Panc1 (cell line): ENCODE measurements around the gene HOXA11. TPM values are rescaled to one million over a fixed set of nuclear protein-coding genes. Genes with fewer than 3 reads are reported as not detected.

Experiments
- ATAC-seq: fragments of 200-7000 bp; cut with Tn5 transposase; 2 replicates; pipeline ENCODE4 v1.9.1; 2020; ENCODE audit warnings: mild to moderate bottlenecking, moderate library complexity
- BruUV-seq: library from RNA; stranded (reverse); fragments of 400-500 nt; replicated peaks from 2 replicates; lab custom pipeline; 2021; lab: Mats Ljungman, UMichigan
- CTCF ChIA-PET: fragments of 300-600 bp; sonication (Branson Sonifier 250); formaldehyde crosslinking; loops from one replicate; lab custom pipeline; 2022; ENCODE audit warnings: antibody characterized with exemption; lab: Charles Lee
- POLR2A ChIA-PET: fragments of 300-600 bp; sonication (Branson Sonifier 250); formaldehyde crosslinking; loops from one replicate; lab custom pipeline; 2022; ENCODE audit warnings: antibody characterized with exemption; lab: Charles Lee
- DNase-seq: peaks from one replicate; pipeline ENCODE4 v3.0.0-alpha.2; 2010; ENCODE audit warnings: low read depth, low spot score
- H3K27ac ChIP-seq: 2 replicates; pipeline ENCODE4 v1.5.1; 2011; ENCODE audit warnings: mild to moderate bottlenecking, low read length, inconsistent platforms
- H3K27me3 ChIP-seq: fragments of 200-500 bp; sonication (Bioruptor generic); 2 replicates; pipeline ENCODE4 v1.6.0; 2014; ENCODE audit warnings: low read length, inconsistent platforms; ENCODE audit not compliant: control insufficient read depth, insufficient read depth
- H3K36me3 ChIP-seq: fragments of 200-500 bp; sonication (Bioruptor generic); 2 replicates; pipeline ENCODE4 v1.5.1; 2014; ENCODE audit warnings: inconsistent platforms, mild to moderate bottlenecking, low read length, moderate library complexity; ENCODE audit not compliant: control insufficient read depth, insufficient read depth
- H3K4me1 ChIP-seq: 2 replicates; pipeline ENCODE4 v1.5.1; 2011; ENCODE audit warnings: inconsistent platforms, mild to moderate bottlenecking, low read length, moderate library complexity; ENCODE audit not compliant: control insufficient read depth, insufficient read depth
- H3K4me3 ChIP-seq, 2 experiments: 2 replicates each; pipeline ENCODE4 v1.5.1; 2011 to 2012; ENCODE audit warnings: low read depth in 2 of 2, low read length in 2 of 2, mild to moderate bottlenecking in 2 of 2, inconsistent platforms in 1 of 2, moderate library complexity in 1 of 2
- H3K9me3 ChIP-seq: fragments of 200-500 bp; sonication (Bioruptor generic); 2 replicates; pipeline ENCODE4 v1.5.1; 2014; ENCODE audit warnings: low read depth, mild to moderate bottlenecking, inconsistent platforms, low read length, moderate library complexity; ENCODE audit not compliant: control insufficient read depth, insufficient read depth
- CTCF ChIP-seq: fragments of 450-650 bp; IDR thresholded peaks from 2 replicates; pipeline ENCODE4 v1.5.1; 2017; ENCODE audit warnings: mild to moderate bottlenecking
- POLR2AphosphoS5 ChIP-seq: IDR thresholded peaks from 2 replicates; pipeline ENCODE4 v1.6.1; 2012; ENCODE audit warnings: mild to moderate bottlenecking, low read depth, low read length, moderate library complexity
- REST ChIP-seq, 2 experiments: IDR thresholded peaks; 2 replicates each; pipeline ENCODE4 v1.6.1; 2011 to 2012; ENCODE audit warnings: low read depth in 2 of 2, control low read depth in 1 of 2, low read length in 1 of 2, mild to moderate bottlenecking in 1 of 2, moderate library complexity in 1 of 2; ENCODE audit not compliant: insufficient read depth in 1 of 2
- SIN3A ChIP-seq: IDR thresholded peaks from 2 replicates; pipeline ENCODE4 v1.6.1; 2012; ENCODE audit warnings: low read depth, mild to moderate bottlenecking, low read length, moderate library complexity, borderline replicate concordance; ENCODE audit not compliant: insufficient read depth
- TCF7L2 ChIP-seq: IDR thresholded peaks from 2 replicates; pipeline ENCODE4 v1.6.1; 2011; ENCODE audit warnings: mild to moderate bottlenecking, low read depth, low read length, inconsistent platforms
- in situ Hi-C: cut with HindIII; loops from 2 replicates; pipeline ENCODE4 v1.10.0; 2016; ENCODE audit warnings: low sequenced_read_pairs, low pct_unique_long_range_greater_than_20kb
- intact Hi-C: fragments of 100-400 bp; cut with micrococcal nuclease; formaldehyde crosslinking; loops from one replicate; pipeline ENCODE4 v1.10.0; 2022; ENCODE audit not compliant: unreplicated experiment
- total RNA-seq: library from RNA; stranded (reverse); gene quantifications from one replicate; pipeline ENCODE4 v1.2.1, GENCODE V29; 2021; ENCODE audit not compliant: unreplicated experiment

The HOXA11 gene
- total RNA-seq, 1 experiment from 2014 or later = 0.57 TPM

- no peak overlapping the region for H3K4me3 ChIP-seq
- no peaks in the 10 kb centered on the region for H3K27me3 ChIP-seq
- no peak for TF ChIP-seq TCF7L2
- no peak for TF ChIP-seq CTCF
- no peak for TF ChIP-seq POLR2AphosphoS5
- TF ChIP-seq SIN3A = no peak
- no peak for TF ChIP-seq REST (IDR thresholded peaks at IDR 0.05; ENCODE audit: insufficient read depth in 1 of 2, low read depth in 2 of 2, low read length in 1 of 2)
- ChIA-PET CTCF (interaction anchor here (0.6 to 1.9 kb wide), 5 partner anchors 17 to 153 kb away, joined by 3 to 10 read pairs (median 6); partner anchors contain the start of gene HOXA3), POLR2A (interaction anchor here (0.7 kb wide), 1 partner anchor 751 kb away, joined by 3 read pairs; no protein-coding TSS in a partner anchor)
- in situ Hi-C loops (no loop called here), intact Hi-C loops (no loop called here)
- no peak overlapping the region for H3K27ac ChIP-seq
- ATAC-seq (no peak), DNase-seq (no peak)
- H3K4me1 ChIP-seq = peaks cover 12% of the 10 kb centered on the region; the same call in 1 of the 2 replicates
- BruUV-seq = no TSS peak
- H3K36me3 ChIP-seq = no peaks in the 10 kb centered on the region
- no peaks in the 10 kb centered on the region for H3K9me3 ChIP-seq
Measured at GRCh38 chr7:27178366-27178765, 6.7 kb downstream of the HOXA11 start.

DNA sequence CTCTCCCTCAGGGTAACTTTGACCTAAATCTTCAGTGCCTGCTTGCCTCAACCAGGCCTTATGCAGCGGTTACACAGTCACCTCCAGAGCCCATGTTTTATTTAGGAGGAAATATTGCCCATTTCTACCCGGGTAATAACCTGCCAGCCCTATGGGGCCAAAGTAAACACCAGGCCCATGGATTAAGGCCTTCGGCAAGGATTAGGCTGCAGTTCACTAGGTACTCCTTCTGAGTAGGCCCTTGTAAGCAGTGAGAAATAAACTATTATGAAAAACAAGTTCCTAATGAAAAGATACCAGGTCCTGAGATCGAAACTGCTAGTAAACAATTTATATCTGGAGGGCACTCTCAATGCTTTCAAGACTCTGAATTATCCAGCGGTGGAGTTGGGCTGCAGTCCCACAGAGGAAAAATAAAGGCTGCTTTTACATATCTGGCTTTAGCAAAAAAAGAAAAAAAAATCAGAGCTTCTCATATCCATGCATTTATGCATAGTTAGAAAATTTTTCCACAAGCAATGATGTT, 7.2 kb downstream of the HOXA11 start:
- no peak for ATAC-seq
- Histone ChIP-seq H3K27me3 (no peaks in the 10 kb centered on the region), H3K27ac (no peak overlapping the region), H3K4me3 (no peak overlapping the region), H3K9me3 (no peaks in the 10 kb centered on the region), H3K4me1 (peaks cover 11% of the 10 kb centered on the region; the same call in 1 of the 2 replicates), H3K36me3 (no peaks in the 10 kb centered on the region)
- DNase-seq = no peak
- TF ChIP-seq REST (IDR thresholded peaks at IDR 0.05; ENCODE audit: insufficient read depth in 1 of 2, low read depth in 2 of 2, low read length in 1 of 2) (no peak), CTCF (no peak), SIN3A (no peak)
- BruUV-seq = no TSS peak
- in situ Hi-C loops = no loop called here
- CTCF ChIA-PET = no interaction called here
- intact Hi-C loops = no loop called here
- POLR2A ChIA-PET = interaction anchor here (0.7 kb wide), 1 partner anchor 751 kb away, joined by 3 read pairs; no protein-coding TSS in a partner anchor
